B cell (primary cell): ENCODE data around the gene LASP1.

Source experiments
- CTCF ChIP-seq: fragments of 200-600 bp; IDR thresholded peaks from one replicate; pipeline ENCODE4 v1.8.0; 2022; ENCODE audit warnings: antibody characterized with exemption, mild to moderate bottlenecking
- EZH2 ChIP-seq: IDR thresholded peaks from 2 replicates; pipeline ENCODE4 v1.6.1; 2012; ENCODE audit warnings: borderline replicate concordance, low read depth, mild to moderate bottlenecking, moderate library complexity, low read length; ENCODE audit not compliant: insufficient read depth, poor library complexity, severe bottlenecking

DNA sequence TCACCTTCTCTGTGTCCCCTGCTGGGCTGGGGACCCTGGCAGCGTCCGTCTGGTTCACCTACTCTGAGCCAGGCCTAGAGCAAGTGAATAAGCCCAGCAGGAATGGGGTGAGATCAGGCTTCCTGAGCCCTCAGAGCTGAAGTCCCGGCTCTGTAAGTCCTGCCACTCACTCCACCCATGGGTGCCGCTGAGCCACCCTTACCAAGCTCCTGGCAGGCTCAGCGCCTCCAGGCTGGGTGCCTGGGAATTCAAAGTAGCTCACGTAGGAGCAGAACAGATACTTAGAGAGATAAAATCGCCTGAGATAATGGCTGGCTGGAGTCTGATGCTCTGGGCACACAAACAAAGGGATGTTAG lies 45.8 kb downstream of the LASP1 start:
- no peak for TF ChIP-seq CTCF
- TF ChIP-seq EZH2: no peak
